HG02938 (cell line): ENCODE data around the gene DOCK9.

Experiments used
- ATAC-seq: cut with Tn5 transposase; IDR thresholded peaks from one replicate; pipeline ENCODE4 v1.9.1; 2021; ENCODE audit warnings: mild to moderate bottlenecking, moderate library complexity; ENCODE audit not compliant: unreplicated experiment

Gene DOCK9

DNA sequence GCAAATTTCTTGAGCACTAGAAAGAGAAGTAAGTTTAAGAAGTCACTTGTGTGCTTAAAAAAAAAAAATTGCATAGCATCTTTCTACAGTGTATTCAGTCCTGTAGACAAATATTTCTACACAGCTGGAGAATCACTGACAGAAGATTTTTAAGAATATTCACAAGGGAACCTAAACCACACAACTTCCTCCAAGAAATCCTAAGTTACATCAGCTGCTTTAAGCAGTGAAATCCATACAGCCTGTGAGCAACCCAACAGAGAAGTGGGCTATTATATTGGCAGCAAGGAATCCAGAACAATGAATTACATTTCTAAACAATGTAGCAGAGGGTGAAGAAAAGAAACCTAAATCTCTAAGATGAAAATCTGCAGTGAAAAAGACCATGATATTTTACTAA lies 1.5 kb downstream of the DOCK9 start:
- no peak for ATAC-seq

DNA sequence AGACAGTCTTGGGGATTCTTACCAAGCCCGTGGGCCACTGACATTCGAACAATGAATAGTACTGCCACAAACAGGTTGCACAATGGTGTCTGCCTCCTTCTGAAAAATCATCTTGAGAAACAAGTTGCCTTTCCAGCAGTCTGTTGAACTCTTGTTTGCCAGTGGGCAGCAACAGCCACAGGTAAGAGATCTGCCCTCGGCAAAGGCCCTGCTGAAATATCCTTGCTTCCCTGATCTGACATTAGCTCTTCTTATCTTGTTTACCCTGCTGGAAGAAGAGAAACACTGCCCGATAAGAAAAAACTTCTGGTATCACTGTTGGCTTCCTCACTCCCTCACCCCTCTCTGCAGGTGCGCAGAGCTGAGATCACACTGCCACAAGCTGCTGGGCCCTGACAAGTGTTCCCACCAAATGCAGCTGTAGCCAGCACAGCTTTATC lies 2.0 kb downstream of the DOCK9 start:
- no peak for ATAC-seq

DNA sequence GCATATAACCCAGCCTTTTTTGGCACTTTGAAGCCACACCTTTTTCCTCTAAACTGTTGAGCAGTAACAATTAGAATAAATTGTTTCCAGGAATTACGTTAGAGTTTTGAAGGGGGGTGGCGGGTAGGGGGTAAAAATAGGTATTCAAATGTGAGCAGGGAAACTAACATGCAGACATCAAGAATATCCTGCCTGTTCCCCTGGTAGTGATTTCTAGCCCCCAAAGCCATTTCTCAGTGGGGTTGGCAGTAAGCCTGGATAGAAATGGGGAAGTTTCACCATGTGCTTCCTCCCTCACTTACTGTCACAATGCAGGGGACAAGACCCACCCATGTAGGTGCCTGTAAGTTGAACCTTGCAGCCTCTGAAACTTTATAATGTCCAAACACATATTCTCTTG lies 3.8 kb downstream of the DOCK9 start:
- ATAC-seq: no peak

DNA sequence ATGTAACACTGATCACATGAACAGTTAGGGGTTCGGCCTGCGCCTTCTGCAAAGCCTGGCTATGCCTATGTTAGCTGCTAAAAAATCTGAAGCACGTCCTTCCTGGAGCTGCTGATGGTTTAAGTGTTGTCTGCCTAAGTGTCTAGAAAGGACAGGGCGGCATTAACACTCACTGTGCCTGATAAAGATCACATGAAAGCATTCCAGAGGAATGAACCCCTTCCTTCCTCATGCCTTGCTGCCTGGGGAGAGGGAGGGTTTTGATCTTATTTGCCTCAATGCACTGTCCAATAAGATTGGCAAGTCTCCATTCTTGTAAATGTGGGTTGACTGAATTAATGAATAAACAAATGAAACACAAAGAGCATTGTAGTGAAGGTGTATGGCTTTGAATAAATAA lies 5.2 kb downstream of the DOCK9 start:
- no peak for ATAC-seq

DNA sequence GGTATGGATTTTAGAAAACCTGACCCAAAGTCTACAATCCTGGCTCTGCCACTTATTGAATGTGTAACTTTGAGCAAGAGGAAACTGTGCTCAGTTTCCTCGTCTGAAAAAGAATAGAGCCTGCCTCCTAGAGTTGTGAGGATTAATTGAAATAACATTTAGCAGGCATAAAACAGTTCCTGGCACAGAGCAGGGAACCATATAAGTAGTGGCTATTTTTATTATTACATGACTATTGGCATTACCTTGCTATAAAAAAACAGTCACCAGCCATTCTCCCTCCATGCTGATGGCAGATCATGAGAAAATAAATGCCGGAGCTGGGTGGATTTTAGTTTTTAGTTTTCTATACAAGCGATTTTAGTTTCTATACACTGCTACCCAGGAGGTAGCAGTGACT lies 5.8 kb downstream of the DOCK9 start:
- ATAC-seq: no peak

DNA sequence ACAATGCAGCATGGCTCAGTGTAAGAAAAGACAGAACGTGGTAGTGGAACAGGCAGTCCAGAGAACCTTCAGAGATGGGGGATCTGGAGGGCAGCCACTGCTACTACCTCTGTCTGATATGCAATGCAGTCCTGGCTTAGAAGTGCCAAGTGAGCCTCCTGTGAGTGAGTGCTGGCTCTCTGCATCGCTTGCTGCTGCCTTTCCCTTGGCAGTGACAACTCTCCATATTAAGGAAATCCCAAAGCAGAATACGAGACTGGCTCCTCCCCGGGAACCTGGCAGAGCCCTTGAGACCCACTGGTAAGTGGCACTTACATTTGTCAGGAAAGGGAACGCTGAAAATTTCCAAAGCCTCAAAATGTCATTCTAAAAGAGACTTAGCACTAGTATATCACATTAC lies 7.5 kb downstream of the DOCK9 start:
- no peak for ATAC-seq

DNA sequence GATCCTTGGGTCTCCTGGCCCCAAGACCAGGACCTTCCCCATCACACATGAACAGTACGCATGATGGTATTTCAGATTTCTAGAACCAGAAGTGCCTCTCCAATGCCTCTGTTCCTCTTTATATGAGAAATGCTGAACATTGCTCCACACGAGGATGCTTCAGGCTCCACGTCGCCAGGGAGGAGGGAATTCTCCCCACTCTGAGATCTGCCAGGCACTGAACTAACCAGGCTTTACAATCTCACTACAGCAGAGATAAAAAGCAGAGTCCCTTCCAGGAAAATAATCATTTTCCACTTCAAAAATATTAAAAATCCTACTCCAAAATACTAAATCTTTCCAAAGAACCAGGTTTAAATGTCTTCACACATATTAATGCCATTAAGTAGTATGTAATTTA lies 10.4 kb downstream of the DOCK9 start:
- no peak for ATAC-seq

DNA sequence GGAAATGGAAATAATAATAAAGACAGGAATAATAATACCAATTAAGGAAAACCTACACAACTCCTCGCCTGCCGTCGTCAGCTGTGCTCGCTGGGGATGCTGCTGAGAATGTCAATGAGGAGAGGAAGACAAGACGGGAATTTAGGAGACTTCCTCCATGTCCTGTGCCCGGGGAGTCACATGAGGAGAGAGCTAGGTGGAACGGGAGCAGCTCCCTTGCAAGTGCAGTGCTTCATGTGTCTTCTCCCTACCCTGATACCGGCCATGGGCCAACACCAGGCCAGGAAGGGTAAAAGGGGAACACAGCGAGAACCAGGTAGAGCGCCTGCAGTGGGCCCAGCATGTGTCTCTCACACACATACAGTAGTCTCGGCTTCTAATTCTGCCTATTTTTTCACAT lies 11.8 kb downstream of the DOCK9 start:
- ATAC-seq: no peak

DNA sequence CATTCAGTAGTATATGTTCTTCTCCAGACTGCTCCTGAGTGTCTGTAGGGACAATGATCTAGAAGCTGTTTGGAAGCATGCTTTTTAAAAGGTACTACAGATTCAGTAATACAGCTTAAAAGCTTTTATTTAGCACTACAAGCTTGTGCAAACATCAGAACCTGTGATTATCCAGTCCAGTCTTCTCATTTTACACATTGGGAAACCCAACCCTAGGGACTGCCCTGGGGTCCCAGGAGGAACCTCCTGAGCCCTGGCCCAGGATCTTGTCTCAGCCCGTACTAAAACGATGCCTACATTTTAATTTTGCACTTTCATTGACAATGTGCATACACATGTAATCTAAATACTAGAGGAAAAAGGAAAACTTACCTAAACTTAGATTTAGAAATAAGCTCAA lies 12.5 kb downstream of the DOCK9 start:
- ATAC-seq: no peak

DNA sequence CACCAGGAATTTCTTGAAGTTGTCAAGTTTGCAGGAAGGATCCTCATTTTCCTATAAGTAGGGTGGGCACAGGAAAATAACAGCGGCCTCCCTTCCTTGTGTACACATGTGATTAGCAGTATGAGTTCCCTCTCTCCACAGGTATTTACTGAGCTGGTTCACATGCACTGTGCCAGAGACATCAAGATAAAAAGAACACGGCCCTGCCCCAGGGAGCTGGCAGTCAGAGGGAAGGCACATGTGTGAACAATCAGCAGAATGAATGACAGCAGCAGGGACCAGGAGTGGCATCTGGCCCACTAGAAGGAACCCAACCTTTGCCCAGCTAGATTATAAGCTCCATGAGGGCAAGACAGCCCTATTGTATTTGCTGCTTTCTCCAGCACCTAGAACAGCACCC lies 13.9 kb downstream of the DOCK9 start:
- no peak for ATAC-seq

DNA sequence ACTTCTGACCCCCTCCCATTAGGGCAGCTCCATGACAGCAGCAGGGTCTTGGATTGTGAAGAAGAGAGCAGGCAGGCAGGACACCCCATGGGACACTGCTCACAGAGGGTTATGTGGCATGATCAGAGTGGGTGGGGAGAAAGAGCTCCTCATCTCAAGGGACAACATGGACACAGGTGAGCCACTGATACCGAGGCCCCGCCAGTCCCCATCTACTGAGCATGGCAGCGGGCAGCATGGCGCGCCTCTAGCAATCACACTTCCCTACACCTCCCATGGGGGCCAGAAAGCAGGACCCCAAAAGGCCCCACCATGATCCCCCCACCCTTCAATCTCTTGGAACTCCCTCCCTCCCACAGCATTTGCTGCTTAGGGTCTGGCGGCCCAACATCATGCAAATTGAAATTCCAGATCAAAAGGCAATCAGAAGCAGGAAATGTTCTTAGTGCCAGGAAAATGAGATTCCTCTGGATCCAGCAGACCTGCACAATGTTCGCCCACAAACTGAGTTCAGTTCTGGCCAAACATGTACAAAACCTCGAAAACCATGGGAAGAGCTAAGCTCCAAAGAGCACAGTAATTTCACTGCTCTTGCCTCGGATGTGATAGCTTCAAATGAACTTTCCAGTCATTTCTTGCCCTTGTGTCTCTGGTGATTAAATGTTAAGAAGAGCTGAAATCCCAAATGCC lies 14.8 kb downstream of the DOCK9 start:
- no peak for ATAC-seq

DNA sequence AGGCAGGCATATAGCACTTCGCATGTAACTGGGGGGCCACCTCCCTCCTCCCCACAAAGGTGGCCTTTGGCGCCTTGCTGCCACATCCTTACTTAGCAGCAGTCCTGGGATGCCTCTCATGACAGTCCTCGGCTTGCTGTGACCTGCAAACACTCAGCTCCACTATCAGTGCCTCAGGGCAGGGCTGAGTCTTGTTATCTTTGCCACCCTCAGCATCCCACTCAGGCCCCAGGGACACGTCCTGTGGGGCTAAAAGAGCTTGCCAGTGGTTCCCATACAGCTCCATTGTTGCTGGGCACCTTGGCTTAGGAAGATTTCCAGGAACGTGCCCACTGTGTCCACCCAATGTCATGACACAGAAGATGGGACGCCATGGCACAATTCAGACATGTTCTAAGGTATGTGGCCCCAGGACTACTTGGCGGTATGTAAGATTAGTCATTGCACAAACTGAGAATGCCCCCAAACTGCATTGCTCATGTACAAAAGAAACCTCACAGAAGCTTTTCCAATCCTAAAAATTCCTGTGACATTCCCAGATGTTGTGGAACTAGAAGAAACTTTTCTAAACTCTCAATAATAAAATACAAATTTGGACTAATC lies 16.3 kb downstream of the DOCK9 start:
- ATAC-seq: no peak

DNA sequence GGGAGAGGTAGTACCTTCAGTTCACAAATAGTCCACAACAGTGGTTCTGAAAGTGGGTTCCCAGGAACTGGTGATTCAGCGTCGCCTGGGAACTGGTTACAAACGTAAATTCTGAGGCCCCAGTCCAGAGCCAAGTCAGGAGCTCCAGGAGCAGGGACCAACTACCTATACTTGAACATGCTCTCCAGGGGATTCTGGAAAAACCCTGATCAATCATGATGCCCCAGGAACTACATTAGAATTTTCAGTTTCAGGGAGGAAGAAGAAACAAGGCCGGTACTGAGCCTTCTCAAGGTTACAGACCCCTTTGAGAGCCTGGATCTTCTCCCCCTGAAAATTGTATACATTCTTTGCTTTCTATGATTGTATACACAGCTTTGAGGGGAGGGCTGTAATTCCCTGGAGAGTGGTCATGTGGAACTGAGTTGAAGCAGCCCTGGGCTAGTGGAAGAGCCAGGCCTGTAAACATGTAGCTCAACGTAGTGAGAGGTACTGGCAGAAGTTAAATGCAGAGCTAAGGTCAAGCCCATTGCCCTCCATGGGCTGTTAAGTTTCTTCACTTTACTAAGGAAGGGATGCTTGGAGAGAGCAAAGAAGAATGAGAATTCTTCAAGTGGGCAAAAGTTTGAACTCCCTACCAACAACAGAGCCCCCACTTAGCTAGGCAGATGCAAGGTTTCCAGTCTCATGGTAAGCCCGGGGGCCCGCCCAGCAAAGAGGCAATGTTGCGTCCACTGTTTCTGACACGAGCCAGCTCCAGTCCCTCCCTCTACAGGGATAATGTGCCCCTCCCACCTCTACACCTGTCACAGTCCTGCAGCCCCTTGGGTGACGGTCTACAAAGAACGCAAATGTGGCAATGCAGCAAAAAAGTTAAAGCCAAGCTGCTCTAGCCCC lies 17.0 kb downstream of the DOCK9 start:
- ATAC-seq: no peak

DNA sequence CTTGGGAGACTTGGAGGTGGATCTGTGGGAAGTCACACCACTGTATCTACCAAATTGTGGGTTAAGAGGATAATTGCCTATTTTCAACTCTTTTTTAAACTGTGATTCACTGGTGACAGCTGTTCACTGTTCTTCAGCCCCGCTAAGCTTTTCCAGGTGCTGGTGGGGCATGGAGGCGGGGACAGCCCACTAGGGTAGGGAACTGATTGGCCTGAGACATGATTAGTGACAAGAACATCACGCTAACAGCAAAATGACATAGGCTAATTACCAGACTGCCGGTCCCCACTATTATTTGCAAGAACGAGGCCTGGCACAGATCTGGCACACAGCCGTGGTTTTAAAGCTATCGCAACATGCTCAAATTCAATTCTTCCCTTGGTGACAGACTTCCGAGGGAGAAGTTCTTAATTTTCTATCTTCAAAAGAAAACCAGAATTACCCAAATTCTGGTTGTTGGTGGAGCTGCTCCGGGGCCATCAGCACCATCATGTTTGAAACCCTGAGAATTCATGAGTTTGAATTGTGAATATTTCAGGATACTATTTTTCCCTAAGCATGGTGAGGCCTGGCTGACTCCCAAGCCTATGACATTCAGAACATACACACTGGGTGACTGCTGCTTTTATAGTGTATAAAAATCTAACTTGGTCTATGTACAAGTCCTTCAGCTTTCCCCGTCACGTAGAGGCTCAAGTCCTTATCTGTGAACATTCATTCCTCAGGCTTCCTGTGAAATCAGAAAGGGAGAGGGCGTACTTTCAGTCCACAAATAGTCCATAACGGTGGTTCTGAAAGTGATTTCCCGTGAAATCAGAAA lies 17.9 kb downstream of the DOCK9 start:
- no peak for ATAC-seq

DNA sequence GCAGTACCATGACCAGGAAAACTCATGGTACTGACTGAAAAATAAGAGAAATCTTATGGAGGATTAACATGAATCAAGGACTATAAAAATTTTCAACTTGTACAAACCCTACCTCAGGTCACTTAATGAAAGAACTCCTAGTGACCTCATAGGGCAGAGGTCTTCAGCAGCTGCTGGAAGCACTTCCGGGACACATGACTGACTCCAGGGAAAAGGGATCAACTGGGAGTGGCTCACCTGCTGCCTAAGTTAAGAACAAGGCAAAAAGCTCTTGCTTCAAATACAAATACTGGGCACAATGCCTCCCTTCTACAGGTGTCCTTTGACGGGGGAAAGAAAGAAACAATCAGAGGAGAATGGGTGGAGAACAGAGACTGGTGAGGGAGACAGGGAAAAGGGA lies 18.6 kb downstream of the DOCK9 start:
- no peak for ATAC-seq

DNA sequence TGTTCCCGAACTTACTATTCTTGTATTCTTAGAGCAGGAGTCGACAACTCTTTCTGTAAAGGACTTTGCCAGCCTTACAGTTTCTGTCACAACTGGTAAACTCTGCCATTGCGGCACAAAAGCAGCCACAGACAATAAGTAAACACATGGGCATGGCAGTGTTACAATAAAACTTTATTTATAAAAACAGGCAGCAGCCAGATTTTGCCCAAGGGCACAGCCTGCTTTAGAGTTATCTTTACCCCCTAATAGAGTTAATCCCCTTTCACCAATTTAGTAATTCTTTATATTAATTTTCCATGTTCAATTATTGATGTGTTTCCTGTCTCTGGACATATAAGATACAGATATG lies 19.4 kb downstream of the DOCK9 start:
- ATAC-seq: no peak

DNA sequence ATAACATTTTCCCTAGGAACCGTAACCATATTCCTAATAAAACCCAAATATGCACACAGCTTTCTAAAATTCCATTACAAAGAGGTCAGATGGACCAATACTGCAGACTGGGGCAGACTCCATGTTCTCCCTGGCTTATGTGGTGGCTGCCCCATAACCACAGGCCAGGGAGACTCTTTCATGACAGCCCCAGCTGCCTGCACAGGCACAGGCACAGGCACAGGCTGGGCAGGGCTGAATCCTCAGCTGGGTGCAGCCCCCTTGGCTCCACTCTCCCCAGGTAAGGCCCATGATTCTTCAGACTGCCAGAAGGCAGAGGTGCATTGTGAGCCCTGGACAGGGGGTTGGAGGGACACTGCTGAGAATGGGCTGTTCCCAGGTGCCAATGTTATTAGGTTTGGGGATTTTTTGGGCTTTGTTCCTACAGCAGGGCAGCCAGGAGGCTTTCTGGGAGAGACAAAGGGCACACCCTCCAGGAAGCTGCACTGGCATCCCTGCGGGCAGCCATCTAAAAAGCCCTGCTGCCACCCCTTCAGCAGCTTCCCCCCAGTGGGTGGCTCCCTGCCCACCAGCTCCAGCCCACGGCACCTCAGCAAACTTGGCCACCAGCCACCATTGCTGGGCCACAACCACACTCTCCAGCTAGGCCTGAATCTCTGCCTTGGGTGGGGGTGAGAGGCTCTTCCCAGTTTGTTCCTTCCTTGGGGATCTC lies 20.0 kb downstream of the DOCK9 start:
- no peak for ATAC-seq

DNA sequence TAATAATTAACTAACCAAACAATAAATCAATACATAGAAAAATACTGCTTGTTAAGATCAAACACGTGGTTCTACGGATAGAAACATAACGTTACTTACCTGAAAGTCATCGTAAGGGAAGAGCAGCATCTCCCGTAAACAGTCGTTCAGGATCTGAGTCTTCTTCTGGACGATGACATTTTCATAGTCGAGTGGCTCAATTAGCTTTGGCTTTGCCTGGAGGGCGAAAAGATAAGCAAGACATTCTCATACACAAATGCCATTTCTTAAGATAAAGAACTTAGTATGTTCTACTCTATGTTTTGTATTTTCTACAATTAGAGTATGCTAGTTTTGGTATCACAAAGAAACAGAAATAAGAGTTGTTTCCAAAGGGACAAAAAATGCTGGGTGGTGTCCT lies 22.5 kb downstream of the DOCK9 start:
- no peak for ATAC-seq

DNA sequence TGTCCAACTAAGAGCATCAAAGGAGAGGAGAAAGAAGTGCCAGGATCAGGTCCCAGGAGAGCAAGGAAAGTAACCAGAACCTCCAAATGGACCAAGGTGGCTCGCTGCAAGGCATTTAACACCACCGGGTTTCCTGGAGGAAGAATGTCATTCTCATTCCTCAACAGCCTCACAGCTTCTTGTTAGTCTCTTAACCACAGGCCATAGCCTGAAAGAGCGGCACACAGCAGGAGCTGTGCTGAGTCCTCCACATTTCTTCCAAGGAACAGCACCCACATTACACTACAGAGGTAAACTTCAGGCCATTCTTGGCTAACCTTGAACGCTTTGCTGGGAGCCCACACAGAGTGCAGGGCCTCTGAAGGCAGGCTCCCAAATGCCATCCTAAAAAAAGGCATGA lies 23.6 kb downstream of the DOCK9 start:
- no peak for ATAC-seq

DNA sequence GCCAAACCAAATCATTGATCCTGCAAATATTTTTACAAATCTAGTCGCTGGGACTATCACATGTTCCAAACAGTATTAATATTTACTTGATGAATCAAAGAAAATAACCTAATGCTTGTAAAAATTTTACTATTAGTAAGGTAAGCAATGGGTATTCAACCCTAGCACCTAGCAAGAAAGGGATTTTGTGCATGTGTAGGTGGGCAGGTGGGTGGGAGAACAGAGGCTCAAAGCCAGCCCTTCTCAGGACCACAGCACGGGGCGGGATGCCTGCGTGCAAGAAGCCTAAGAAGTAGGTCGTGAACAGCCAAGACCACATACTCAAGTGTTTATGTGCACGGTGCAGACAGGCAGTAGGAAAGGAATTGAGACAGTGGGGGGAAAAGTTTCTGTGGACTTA lies 26.6 kb downstream of the DOCK9 start:
- no peak for ATAC-seq

DNA sequence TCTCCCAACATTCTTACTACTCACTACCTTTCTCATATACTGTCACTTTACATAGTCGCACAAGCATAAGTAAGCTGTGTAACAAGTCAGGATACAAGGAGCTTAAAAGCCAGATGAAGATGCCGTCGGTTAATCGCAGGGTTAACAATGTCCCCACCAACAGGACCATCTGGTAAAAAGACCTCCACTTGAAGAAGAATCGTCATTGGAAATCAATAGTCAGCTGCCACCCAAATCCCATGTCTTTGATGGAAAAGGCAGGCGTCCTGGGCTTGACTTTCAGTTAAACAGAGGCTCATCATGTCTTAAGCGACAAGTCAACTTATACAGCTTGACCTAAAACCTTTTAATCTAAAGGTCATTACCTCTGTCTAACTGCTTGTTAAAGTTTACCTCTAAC lies 27.2 kb downstream of the DOCK9 start:
- no peak for ATAC-seq
